ENCODE results near the gene SNTG2.

SNTG2 gene

GRCh38 chr2:1297372-1298159, 346.9 kb downstream of the SNTG2 start:
- no peak for DNase-seq

- no peak for DNase-seq
These were observed 348.4 kb downstream of the SNTG2 start for GRCh38 chr2:1299043-1299442.

GRCh38 chr2:1300284-1300683, 349.6 kb downstream of the SNTG2 start:
- DNase-seq, result no peak

GRCh38 chr2:1301056-1301455, 350.4 kb downstream of the SNTG2 start:
- DNase-seq, result no peak

GRCh38 chr2:1305342-1306013, 354.8 kb downstream of the SNTG2 start:
- DNase-seq, result no peak

- no peak for DNase-seq
These were observed 355.5 kb downstream of the SNTG2 start for GRCh38 chr2:1306014-1306686.

- no peak for DNase-seq
These were observed 356.3 kb downstream of the SNTG2 start for GRCh38 chr2:1306687-1307516.

- DNase-seq, result no peak
These were observed 357.0 kb downstream of the SNTG2 start for GRCh38 chr2:1307670-1308069.

- no peak for DNase-seq
These were observed 358.0 kb downstream of the SNTG2 start for GRCh38 chr2:1308678-1309077.

GRCh38 chr2:1309507-1309906, 358.9 kb downstream of the SNTG2 start:
- DNase-seq, result no peak

- no peak for DNase-seq
These were observed 359.6 kb downstream of the SNTG2 start for GRCh38 chr2:1310202-1310601.

- DNase-seq, result no peak
These were observed 360.2 kb downstream of the SNTG2 start for GRCh38 chr2:1310866-1311265.

- DNase-seq, result no peak
These were observed 362.7 kb downstream of the SNTG2 start for GRCh38 chr2:1313240-1313924.

- DNase-seq, result no peak
These were observed 363.6 kb downstream of the SNTG2 start for GRCh38 chr2:1314254-1314653.

- no peak for DNase-seq
These were observed 367.8 kb downstream of the SNTG2 start for GRCh38 chr2:1318366-1319009.

GRCh38 chr2:1319393-1319792, 368.7 kb downstream of the SNTG2 start:
- no peak for DNase-seq

- DNase-seq, result no peak
These were observed 370.7 kb downstream of the SNTG2 start for GRCh38 chr2:1321321-1321720.

- no peak for DNase-seq
These were observed 374.2 kb downstream of the SNTG2 start for GRCh38 chr2:1324884-1325283.

GRCh38 chr2:1328684-1329083, 378.0 kb downstream of the SNTG2 start:
- DNase-seq, result no peak

- DNase-seq, result no peak
These were observed 388.9 kb downstream of the SNTG2 start for GRCh38 chr2:1339388-1340140.

- no peak for DNase-seq
These were observed 389.5 kb downstream of the SNTG2 start for GRCh38 chr2:1340141-1340512.
